Measurements from ENCODE around the gene COX18. TPM values are rescaled to one million over a fixed set of nuclear protein-coding genes. Genes with fewer than 3 reads are reported as not detected.

Gene COX18
- total and polyA plus RNA-seq, 2 of the 4 experiments (the other 2 are of a cell fraction), result 8.0 to 22.0 TPM

DNA sequence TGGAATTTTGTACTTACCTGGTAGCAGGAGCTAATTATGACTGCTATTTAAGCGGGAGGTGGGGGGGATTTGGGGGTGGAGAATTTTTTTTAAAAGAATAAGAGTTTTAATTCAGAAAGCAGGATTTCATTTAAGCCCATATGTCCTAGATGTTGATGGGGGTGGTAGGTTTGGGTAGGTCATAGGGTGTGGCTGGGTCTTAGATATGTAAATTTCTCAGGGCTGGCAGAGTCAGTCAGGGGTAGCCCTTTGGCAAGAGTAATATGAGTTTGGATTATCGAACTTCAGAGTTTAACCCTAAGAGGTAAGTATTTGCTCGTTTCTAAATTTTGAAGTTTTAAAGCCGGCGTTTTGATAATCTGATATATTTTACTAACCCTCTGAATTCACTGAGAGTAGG lies 35.2 kb upstream of the COX18 start:
- Histone ChIP-seq H2AK9ac (replicated peaks; ENCODE audit: low read depth, low read length, poor library complexity) (no peak overlapping the region), H3K79me1 (ENCODE audit: low read depth in 1 of 2, low read length in 2 of 2) (peaks cover 6 to 14% of the 10 kb centered on the region in 2 experiments; a peak in 3 of 4 replicates), H3K4me1 (ENCODE audit: control insufficient read depth, insufficient read depth, low read length) (no peaks in the 10 kb centered on the region), H3K9me1 (ENCODE audit: insufficient read depth, low read length) (no peaks in the 10 kb centered on the region), H3K27ac (ENCODE audit: insufficient read depth, low read length) (no peak overlapping the region), H2AFZ (replicated peaks; ENCODE audit: low read length, poor library complexity) (no peak overlapping the region), H2AK5ac (ENCODE audit: low read depth, low read length) (no peak overlapping the region), H4K8ac (ENCODE audit: low read depth in 2 of 2, low read length in 2 of 2) (no peak overlapping the region), H3K23ac (ENCODE audit: low read depth, low read length) (no peak overlapping the region), H2BK120ac (ENCODE audit: low read depth, low read length) (no peak overlapping the region), H3K4me2 (ENCODE audit: low read depth, low read length) (no peak overlapping the region), H3K9ac (ENCODE audit: low read depth, low read length) (no peak overlapping the region), H3K14ac (replicated peaks; ENCODE audit: low read depth, low read length) (no peak overlapping the region), H3K4ac (ENCODE audit: low read depth, low read length) (no peak overlapping the region), H2BK15ac (ENCODE audit: low read depth, low read length) (no peak overlapping the region), H3K18ac (ENCODE audit: low read depth, low read length) (no peak overlapping the region), H3K56ac (ENCODE audit: extremely low read depth, insufficient read depth, low read length) (no peak overlapping the region), H3K9me3 (ENCODE audit: control insufficient read depth, insufficient read depth, low read length) (no peaks in the 10 kb centered on the region), H3K4me3 (ENCODE audit: insufficient read depth, low read depth, low read length) (no peak overlapping the region), H4K91ac (ENCODE audit: insufficient read depth, low read depth, low read length) (no peak overlapping the region), H2BK20ac (ENCODE audit: low read depth, low read length) (no peak overlapping the region), H2BK5ac (ENCODE audit: low read depth, low read length, poor library complexity, severe bottlenecking) (no peak overlapping the region), H3K27me3 (ENCODE audit: control insufficient read depth, insufficient read depth, low read length) (no peaks in the 10 kb centered on the region), H4K5ac (ENCODE audit: low read depth, low read length) (no peak overlapping the region), H3K36me3 (ENCODE audit: control insufficient read depth, insufficient read depth, low read length) (peaks cover 36% of the 10 kb centered on the region), H4K20me1 (ENCODE audit: insufficient read depth, low read length) (no peaks in the 10 kb centered on the region; the same call in 1 of the 2 replicates)
- in situ Hi-C loops (cut with MboI; ENCODE audit: low sequenced_read_pairs), result no loop called here
- intact Hi-C loops (cut with micrococcal nuclease), result no loop called here
- dilution Hi-C loops (cut with HindIII; ENCODE audit: low sequenced_read_pairs, unreplicated experiment), result no loop called here
- BruUV-seq (replicated peaks), result no TSS peak
- ATAC-seq (ENCODE audit: low read depth) (no peak), DNase-seq (no peak)
- CTCF ChIA-PET, result no interaction called here
- POLR2A ChIA-PET (ENCODE audit: unreplicated experiment), result no interaction called here
- TF ChIP-seq SMC3 (IDR thresholded peaks at IDR 0.05; ENCODE audit: low read depth, low read length), result no peak
- no peak for TF ChIP-seq POLR2A (IDR thresholded peaks at IDR 0.05; ENCODE audit: low read depth, low read length)
- no peak for TF ChIP-seq NFE2L2 (IDR thresholded peaks at IDR 0.05; ENCODE audit: low read depth, low read length)
- no peak for TF ChIP-seq RAD21 (IDR thresholded peaks at IDR 0.05; ENCODE audit: low read length)
- no peak for TF ChIP-seq CTCF (conservative IDR thresholded peaks at IDR 0.05; ENCODE audit: low read depth, low read length)
- no peak for TF ChIP-seq MAZ (IDR thresholded peaks at IDR 0.05; ENCODE audit: borderline replicate concordance, low read depth, low read length)
- TF ChIP-seq CHD1 (IDR thresholded peaks at IDR 0.05; ENCODE audit: low read depth, low read length), result no peak
- TF ChIP-seq MAFK (IDR thresholded peaks at IDR 0.05; ENCODE audit: low read depth, low read length), result no peak
- no peak for TF ChIP-seq MXI1 (IDR thresholded peaks at IDR 0.05; ENCODE audit: borderline replicate concordance, low read depth, low read length)
- TF ChIP-seq FOS (IDR thresholded peaks at IDR 0.05; ENCODE audit: low read depth, low read length), result no peak
- WGBS, 2 experiments (ENCODE audit: extremely low coverage in 2 of 2, insufficient read length in 1 of 2), result no CpG with 5 or more reads among the region's 5 CpGs
